Bronchial epithelial cell (primary cell): ENCODE results near the gene PIWIL1. TPM values are rescaled to one million over a fixed set of nuclear protein-coding genes. Genes with fewer than 3 reads are reported as not detected.
A peak's percentile ranks its signal among the peaks of the same experiment; 100 is the strongest.

Experiments used
- DNase-seq: peaks from one replicate; pipeline ENCODE4 v3.0.0-alpha.2; 2010; ENCODE audit warnings: low read depth
- FAIRE-seq: peaks from 2 replicates; lab custom pipeline; 2011; peaks lifted over from hg19 to GRCh38; lab: Jason Lieb, UNC
- H3K27me3 ChIP-seq: 2 replicates; pipeline ENCODE4 v1.5.1; 2011; ENCODE audit warnings: low read length; ENCODE audit not compliant: control insufficient read depth, insufficient read depth
- H3K36me3 ChIP-seq: 2 replicates; pipeline ENCODE4 v1.5.1; 2011; ENCODE audit warnings: low read length; ENCODE audit not compliant: control insufficient read depth, insufficient read depth
- H3K4me3 ChIP-seq: 2 replicates; pipeline ENCODE4 v1.5.1; 2011; ENCODE audit warnings: mild to moderate bottlenecking, low read depth, low read length, control low read depth
- total RNA-seq: library from RNA; depleted of rRNA; stranded (reverse); fragments of >200 nt; gene quantifications from 2 replicates; pipeline ENCODE4 v1.2.1, GENCODE V29; 2014
- TF ChIP-seq, protein P1 (sequence below): IDR thresholded peaks from 2 replicates; pipeline ENCODE4 v1.5.1; 2011; ENCODE audit warnings: mild to moderate bottlenecking, moderate library complexity, low read length, control low read depth, inconsistent platforms; ENCODE audit not compliant: insufficient read depth, severe bottlenecking

The PIWIL1 gene
- total RNA-seq, 1 donor from 2014 or later = not detected

GRCh38 chr12:130354407-130354806, 16.7 kb downstream of the PIWIL1 start:
- Histone ChIP-seq H3K27me3 (no peaks in the 10 kb centered on the region), H3K4me3 (no peak overlapping the region), H3K36me3 (no peaks in the 10 kb centered on the region)
- no peak for FAIRE-seq
- TF ChIP-seq, protein P1, sequence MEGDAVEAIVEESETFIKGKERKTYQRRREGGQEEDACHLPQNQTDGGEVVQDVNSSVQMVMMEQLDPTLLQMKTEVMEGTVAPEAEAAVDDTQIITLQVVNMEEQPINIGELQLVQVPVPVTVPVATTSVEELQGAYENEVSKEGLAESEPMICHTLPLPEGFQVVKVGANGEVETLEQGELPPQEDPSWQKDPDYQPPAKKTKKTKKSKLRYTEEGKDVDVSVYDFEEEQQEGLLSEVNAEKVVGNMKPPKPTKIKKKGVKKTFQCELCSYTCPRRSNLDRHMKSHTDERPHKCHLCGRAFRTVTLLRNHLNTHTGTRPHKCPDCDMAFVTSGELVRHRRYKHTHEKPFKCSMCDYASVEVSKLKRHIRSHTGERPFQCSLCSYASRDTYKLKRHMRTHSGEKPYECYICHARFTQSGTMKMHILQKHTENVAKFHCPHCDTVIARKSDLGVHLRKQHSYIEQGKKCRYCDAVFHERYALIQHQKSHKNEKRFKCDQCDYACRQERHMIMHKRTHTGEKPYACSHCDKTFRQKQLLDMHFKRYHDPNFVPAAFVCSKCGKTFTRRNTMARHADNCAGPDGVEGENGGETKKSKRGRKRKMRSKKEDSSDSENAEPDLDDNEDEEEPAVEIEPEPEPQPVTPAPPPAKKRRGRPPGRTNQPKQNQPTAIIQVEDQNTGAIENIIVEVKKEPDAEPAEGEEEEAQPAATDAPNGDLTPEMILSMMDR = no peak
- DNase-seq = no peak

GRCh38 chr12:130356222-130356621, 18.5 kb downstream of the PIWIL1 start:
- Histone ChIP-seq H3K36me3 (no peaks in the 10 kb centered on the region), H3K4me3 (no peak overlapping the region), H3K27me3 (no peaks in the 10 kb centered on the region)
- DNase-seq (no peak), FAIRE-seq (no peak)
- TF ChIP-seq, protein P1 = no peak

DNA sequence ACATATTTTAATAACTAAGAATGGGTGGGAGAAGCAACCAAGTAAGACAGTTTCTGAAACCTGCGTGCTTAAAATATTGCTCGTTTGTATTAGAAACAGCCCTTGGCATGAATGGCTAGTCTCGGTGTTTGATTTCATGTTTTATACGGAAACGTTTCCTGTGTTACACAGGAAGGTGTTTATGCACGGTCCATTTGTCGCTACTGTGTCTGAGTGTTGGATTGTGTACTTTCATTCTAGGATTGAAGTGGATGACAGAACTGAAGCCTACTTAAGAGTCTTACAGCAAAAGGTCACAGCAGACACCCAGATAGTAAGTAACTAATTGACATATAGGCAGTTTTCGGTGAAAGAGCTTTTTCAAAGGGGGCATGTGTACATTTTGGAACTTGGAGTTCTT, 19.6 kb downstream of the PIWIL1 start:
- Histone ChIP-seq H3K36me3 (no peaks in the 10 kb centered on the region), H3K4me3 (no peak overlapping the region), H3K27me3 (no peaks in the 10 kb centered on the region)
- no peak for FAIRE-seq
- TF ChIP-seq, protein P1 = no peak
- DNase-seq = peak; percentile 21

GRCh38 chr12:130357729-130358330, 20.1 kb downstream of the PIWIL1 start:
- DNase-seq = peak; percentile 83
- TF ChIP-seq, protein P1 = no peak
- Histone ChIP-seq H3K4me3 (no peak overlapping the region), H3K36me3 (no peaks in the 10 kb centered on the region), H3K27me3 (no peaks in the 10 kb centered on the region)
- FAIRE-seq = peak; percentile 50

DNA sequence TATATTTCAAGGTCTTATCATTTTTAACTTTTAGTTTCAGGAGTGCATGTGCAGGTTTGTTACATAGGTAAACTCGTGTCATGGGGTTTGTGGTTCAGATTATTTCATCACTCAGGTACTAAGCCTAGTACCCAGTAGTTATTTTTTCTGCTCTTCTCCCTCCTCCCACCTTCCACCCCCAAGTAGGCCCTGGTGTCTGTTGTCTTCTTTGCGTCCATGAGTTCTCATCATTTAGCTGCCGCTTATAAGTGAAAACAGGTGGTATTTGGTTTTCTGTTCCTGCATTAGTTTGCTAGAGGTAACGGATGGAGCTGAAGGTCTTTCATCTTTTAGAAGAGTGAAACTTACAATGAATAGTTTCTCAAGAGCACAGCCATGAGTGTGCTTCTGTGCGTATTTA, 24.4 kb downstream of the PIWIL1 start:
- TF ChIP-seq, protein P1 = no peak
- no peaks in the 10 kb centered on the region for H3K27me3 ChIP-seq
- FAIRE-seq (no peak), DNase-seq (no peak)
- no peak overlapping the region for H3K4me3 ChIP-seq
- no peaks in the 10 kb centered on the region for H3K36me3 ChIP-seq

DNA sequence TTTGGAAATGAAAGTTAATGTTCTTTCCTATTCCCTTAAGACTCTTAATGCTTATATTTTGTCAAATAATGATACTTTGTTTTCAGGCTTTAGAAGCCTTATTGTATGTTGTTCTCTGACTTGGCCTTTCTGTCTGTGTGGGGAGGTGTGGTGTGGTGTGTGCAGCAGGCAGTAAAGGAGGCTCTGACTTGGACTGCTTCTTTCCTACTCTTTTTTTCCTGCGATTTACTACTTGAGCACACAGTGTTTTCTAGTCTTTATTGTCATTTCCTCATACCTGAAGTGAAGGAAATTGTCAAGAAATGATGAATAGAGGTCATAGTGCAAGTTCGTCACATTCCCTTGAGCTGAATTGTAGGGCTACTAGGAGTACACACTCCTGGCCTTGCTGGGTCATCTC, 26.9 kb downstream of the PIWIL1 start:
- Histone ChIP-seq H3K36me3 (no peaks in the 10 kb centered on the region), H3K4me3 (no peak overlapping the region), H3K27me3 (no peaks in the 10 kb centered on the region)
- FAIRE-seq (no peak), DNase-seq (no peak)
- TF ChIP-seq, protein P1 = no peak
